Stimulated activated CD4-positive, alpha-beta T cell treated with anti-CD3 and anti-CD28 coated beads, Interleukin-1b, Interleukin-23, amount 100 ng/mL, for 24 hours (primary cell): ENCODE measurements around the gene TMEM100.
"Not testable (repeated sequence)": the region's sequence is repeated elsewhere in the genome, so short reads cannot be mapped to it uniquely, and the experiment has no call there.

Experiments used
- DNase-seq, 4 experiments: peaks; one replicate each; pipeline ENCODE4 v3.0.0-alpha.2; 2020; ENCODE audit warnings: low read depth in 4 of 4, low spot score in 1 of 4

Gene TMEM100

DNA sequence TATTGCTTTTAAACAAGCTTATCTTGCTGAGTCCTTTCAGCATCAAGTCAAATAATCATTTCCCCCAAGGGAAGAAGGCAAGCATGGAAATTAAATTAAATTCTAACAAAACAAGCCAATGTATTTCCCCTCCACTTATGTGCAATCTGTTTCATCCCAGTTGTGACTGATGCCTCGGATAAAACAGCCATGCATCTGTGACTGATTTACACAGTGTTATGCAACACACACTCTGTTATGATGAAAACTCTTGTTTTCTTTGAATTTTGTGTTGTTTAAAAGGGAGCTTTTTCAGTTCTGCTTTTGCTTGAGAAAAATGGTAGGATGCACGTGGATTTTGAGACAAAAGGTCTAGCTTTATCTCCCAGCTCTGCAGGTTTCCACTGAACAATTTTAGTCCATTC is 32.6 kb downstream of the TMEM100 start:
- DNase-seq: no peak

DNA sequence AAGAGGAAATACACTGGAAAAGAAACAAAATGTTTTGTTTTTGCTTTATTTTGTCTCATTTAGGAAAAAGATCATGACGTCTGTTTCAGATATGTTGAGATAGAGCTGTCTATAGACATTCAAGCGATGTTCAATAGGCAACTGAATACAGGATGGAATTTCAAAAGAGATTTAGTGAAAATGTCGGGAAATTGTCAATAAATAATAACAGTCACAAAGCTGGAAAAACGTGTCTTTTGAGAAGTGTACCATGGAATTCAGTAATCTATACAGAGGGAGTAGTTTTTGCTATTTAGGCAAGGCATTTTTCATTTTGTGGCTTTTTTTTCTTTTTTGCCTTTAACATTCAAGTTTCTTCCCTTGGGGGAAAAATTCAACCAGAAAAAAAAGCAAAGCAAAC is 33.0 kb downstream of the TMEM100 start:
- no peak for DNase-seq

GRCh38 chr17:55688057-55688456 is 34.6 kb downstream of the TMEM100 start:
- DNase-seq: no peak

DNA sequence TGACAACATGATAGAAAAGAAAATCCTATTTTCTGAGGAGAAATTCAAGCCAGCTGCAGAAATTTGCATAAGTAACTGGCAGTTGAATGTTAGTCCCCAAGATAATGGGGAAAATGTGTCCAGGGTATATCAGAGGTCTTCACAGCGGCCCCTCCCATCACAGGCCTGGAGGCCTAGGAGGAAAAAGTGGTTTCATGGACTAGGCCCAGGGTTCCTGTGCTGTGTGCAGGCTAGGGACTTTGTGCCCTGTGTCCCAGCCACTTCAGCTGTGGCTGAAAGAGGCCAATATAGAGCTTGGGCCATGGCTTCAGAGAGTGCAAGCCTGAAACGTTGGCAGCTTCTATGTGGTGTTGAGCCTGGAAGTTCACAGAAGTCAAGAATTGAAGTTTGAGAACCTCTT is 35.6 kb downstream of the TMEM100 start:
- DNase-seq: no peak

DNA sequence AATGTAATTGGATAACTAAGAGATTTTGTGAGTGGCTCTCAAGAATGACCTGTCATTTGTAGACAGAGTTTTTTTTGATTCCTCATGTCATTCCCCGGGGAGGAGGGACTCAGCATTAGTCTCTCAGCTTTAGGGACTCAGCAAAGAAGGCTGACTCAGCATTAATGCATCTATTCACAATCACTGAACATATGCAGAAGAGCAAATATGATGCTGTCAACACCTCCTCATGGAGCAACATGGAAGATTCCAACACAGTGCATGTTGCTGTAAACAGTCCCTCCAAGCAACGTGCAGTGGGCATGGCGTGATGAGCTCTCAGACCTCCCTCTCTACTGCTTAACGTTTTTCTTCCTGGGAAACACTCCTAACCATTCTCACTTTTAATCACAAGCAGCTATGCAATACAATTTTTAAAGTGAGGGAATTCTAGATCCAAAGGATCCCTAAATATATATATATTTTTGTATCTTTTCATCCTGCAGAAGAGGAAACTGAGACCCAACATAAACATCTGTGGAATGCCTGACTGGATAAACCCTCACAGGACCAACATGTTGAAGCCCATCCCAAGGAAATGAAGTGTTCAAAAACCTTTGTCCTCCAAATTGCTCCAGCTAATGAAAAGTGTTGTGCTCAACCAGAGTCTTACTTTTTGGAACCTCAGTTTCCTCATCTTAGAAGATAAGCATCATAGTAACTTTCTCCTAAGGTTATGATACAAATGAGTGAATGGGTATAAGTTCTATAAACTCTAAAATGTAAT is 38.9 kb downstream of the TMEM100 start:
- DNase-seq: no peak

DNA sequence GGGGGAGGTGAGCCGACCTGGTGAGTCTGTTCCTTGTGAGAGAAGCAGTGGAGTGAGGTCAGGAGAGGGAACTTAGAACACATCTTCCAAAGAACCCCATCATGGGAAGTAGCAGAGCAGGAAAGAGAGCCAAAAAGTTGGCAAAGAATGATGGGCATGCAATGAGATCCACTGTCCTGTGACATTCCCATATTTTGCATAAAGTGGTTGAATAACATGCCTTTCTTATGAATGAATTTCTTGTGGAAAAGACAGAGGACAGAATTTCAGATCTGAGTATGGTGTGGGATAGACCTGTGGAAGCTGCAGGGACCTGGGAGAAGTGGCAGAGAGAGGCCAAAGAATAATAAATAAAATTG is 41.3 kb downstream of the TMEM100 start:
- DNase-seq: no peak

DNA sequence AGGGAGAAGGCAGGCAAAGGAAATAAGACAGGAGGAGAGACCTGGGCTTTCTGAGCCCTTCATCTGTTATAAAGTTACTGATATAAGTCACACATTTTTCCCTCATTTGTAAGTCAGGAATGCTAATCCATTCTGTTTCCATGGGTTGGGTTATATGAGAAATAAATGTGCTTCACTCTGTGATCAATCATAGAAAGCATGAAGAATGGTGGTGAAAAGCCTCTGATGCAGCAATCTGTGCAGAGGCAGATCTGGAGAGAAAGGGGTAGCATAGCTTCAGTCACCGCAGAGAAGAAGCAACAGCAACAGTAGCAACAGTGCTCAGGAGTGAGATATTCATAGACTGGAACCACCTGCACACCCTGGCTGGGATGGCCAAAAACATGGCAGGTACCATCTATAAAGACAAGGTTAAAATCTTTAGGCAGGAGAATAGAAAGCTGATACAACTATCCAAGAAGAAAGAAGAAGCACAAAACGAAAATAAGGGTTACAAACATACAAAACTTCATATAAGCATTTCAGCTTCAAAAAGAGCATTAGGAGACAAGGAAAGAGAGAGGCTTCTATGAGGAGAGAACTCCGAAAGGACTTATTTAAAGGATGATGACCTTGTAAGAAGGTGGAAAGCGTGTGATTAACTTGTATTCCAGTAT is 41.9 kb downstream of the TMEM100 start:
- no peak for DNase-seq

DNA sequence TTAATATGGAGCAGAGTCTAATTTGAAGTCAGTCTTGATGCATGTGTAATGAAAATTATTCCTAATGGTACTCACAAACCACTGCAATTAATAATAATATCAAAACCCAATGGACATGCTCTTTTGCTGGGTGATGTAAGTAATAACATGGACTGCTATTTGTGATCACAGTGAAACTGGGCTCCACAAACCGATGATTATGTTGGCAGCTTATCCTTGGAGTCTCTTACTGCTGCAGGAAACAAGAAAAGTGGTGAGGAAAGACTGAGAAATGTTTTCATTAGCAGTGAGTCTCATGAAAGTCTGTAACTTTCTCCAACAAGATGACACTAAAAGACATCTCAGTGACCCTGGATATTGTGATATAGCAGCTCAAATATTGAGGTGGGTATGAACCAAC is 45.2 kb downstream of the TMEM100 start:
- no peak for DNase-seq

DNA sequence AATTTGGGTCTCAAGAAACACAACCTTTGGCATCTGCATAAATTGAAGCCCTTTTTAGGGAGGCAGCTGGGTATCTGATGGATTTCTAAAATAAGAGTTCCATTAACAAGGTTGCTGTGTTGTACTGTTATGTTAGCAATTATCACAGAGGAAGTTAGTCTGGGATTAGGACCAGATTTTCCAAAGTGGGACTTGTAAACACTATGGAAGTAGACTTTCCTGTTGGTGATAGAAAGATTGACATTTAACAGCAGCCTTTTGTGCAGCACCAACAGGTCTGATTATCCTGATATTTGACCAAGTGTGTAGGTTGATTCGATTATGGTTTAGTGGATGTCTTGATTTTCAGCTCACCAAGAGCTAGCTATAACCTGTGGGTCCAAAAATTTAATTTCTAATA is 46.4 kb downstream of the TMEM100 start:
- DNase-seq: no peak

DNA sequence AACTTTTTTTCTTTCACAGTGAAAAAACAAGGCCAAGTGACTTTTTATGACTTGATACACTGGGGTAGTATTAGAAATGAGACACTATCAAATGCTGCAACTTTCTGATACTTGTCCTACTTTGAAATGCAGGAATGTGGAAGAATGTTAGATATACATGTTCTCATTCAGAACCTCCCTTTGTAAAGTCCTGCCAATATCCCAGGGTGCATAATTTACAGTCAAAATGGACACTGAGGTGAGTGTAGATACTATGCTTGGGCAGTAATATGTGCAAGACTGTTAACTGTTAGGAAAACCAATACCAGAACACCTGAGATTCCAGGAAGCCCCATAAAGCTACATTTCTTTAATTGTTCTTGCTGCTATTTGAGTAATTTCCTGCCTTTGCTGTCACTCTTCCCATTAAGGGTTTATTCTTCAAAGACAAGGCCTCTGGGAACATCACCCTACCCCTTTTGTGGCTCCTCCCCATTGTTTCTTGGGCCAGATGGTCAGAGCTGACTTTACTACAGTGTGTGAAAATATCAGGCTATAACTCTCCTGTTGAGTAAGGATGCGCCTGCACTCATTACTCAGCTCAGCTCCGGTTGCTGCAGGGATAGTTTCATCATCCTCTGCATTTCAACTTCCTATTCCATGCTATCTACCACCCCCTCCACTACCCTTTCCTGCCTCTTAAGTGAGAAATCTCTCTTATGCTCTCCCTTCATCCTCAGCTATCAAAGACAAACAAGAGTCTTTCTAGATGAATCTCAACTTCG is 48.7 kb downstream of the TMEM100 start:
- DNase-seq: no peak

DNA sequence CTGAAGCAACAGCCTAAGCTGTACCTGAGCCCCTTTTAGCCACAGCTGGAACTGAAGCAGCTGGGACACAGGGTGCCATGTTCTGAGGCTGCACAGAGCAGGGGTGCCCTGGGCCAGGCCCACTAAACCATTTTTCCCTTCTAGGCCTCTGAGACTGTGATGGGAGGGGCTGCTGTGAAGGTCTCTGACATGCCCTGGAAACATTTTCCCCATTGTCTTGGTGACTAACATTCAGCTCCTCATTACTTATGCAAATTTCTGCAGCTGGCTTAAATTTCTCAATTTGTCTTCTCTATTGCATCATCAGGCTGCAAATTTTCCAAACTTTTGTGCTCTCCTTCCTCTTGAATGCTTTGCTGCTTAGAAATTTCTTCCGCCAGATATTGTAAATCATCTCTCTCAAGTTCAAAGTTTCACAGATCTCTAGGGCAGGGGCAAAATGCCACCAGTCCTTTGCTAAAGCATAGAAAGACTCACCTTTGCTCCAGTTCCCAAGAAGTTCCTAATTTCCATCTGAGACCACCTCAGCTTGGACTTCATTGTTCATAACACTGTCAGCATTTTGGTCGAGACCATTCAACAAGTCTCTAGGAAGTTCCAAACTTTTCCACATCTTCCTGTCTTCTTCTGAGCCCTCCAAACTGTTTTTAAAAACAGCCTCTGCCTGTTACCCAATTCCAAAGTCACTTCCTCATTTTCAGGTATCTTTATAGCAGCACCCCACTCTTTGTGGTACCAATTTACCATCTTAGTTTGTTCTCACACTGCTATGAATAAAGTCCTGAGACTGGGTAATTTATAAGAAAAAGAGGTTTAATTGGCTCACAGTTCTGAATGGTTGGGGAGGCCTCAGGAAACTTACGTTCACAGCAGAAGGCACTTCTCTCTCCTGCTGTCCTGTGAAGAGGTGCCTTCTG is 49.8 kb downstream of the TMEM100 start:
- DNase-seq: no peak

GRCh38 chr17:55672010-55672409 is 50.7 kb downstream of the TMEM100 start:
- DNase-seq: not testable (repeated sequence)
